ENCODE measurements around the gene ABHD16B. TPM values are rescaled to one million over a fixed set of nuclear protein-coding genes. Genes with fewer than 3 reads are reported as not detected.
A peak's percentile ranks its signal among the peaks of the same experiment; 100 is the strongest.

The ABHD16B gene
- total and polyA plus RNA-seq, 10 of the 15 experiments (the other 5 are each of a cell fraction or from before 2014, with no cell fraction given), result 0.13 TPM; not detected in 9

DNA sequence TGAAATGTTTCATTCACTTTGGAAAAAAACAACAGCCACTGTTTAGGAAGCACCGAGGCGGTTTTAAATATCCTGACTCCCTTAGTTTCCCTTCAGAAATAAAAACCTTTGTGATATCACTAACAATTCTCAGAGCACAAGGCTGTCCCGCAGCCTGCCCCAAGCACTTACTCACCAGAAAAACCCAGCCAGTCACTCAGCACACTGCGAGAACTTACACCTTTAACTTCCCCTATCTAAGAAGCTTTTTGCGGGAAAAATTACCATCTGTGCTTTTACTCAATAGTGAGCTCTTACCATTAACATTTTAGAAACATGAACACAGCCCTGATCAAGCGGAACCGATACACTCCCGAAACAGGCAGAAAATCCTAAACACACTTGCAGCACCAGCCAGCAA lies 39.5 kb upstream of the ABHD16B start:
- intact Hi-C loops (cut with micrococcal nuclease; ENCODE audit: unreplicated experiment), result no loop called here
- no peaks in the 10 kb centered on the region for H3K36me3 ChIP-seq (ENCODE audit: control insufficient read depth in 2 of 2, insufficient read depth in 2 of 2, low read length in 1 of 2)
- in situ Hi-C loops (cut with MboI), result no loop called here
- TF ChIP-seq RAD51 (IDR thresholded peaks at IDR 0.05), result no peak
- TF ChIP-seq BMI1 (IDR thresholded peaks at IDR 0.05; ENCODE audit: borderline replicate concordance), result no peak
- no peak for TF ChIP-seq CHD2 (IDR thresholded peaks at IDR 0.05; ENCODE audit: borderline replicate concordance, low read depth, low read length)
- TF ChIP-seq SMAD5 (IDR thresholded peaks at IDR 0.05; ENCODE audit: low read depth), result no peak
- TF ChIP-seq LARP7 (IDR thresholded peaks at IDR 0.05), result no peak
- ChIA-PET CTCF (interaction anchor here (0.6 kb wide), 1 partner anchor 284 kb away, joined by 3 read pairs; the partner anchor contains the start of gene PTK6), POLR2A (no interaction called here), RAD21 (ENCODE audit: unreplicated experiment) (no interaction called here), SMC1A (ENCODE audit: uncharacterized antibody, unreplicated experiment) (no interaction called here)
- FAIRE-seq (no peak), DNase-seq (ENCODE audit: low read depth, low spot score) (no peak), ATAC-seq (peak; percentile 49)
- 0 out of 2 replicates have a peak, but pooled peaks cover 4% of the 10 kb centered on the region for H3K4me1 ChIP-seq (ENCODE audit: control insufficient read depth, insufficient read depth, low read length)
- H3K79me2 ChIP-seq (ENCODE audit: control insufficient read depth, insufficient read depth, low read length), result no peaks in the 10 kb centered on the region
- no peak overlapping the region for H3K9ac ChIP-seq (ENCODE audit: control insufficient read depth, insufficient read depth, low read length)
- peaks cover 3% of the 10 kb centered on the region; the same call in 1 of the 2 replicates for H4K20me1 ChIP-seq (ENCODE audit: control insufficient read depth, insufficient read depth)
- H3K4me3 ChIP-seq, result no peak overlapping the region
- H3K9me3 ChIP-seq (replicated peaks; ENCODE audit: control insufficient read depth, insufficient read depth, low read length), result no peaks in the 10 kb centered on the region
- H2AFZ ChIP-seq (ENCODE audit: control insufficient read depth, low read depth, low read length), result no peak overlapping the region
- peak overlapping the region; percentile 24; the same call in 1 of the 2 replicates for H3K27ac ChIP-seq (ENCODE audit: control insufficient read depth, insufficient read depth)
- peaks cover 0 to 1% of the 10 kb centered on the region in 2 experiments; a peak in 1 of 4 replicates for H3K27me3 ChIP-seq (replicated peaks in 1 of 2; ENCODE audit: control insufficient read depth in 2 of 2, insufficient read depth in 2 of 2, low read length in 1 of 2)
- no TSS peak for BruUV-seq (replicated peaks)
- H3K4me2 ChIP-seq (ENCODE audit: control insufficient read depth, insufficient read depth), result no peak overlapping the region
- WGBS (ENCODE audit: insufficient coverage, insufficient replicate concordance, low lambda C conversion rate, missing lambda C conversion rate), result 41% methylated on average over 8 of the region's 8 CpGs

DNA sequence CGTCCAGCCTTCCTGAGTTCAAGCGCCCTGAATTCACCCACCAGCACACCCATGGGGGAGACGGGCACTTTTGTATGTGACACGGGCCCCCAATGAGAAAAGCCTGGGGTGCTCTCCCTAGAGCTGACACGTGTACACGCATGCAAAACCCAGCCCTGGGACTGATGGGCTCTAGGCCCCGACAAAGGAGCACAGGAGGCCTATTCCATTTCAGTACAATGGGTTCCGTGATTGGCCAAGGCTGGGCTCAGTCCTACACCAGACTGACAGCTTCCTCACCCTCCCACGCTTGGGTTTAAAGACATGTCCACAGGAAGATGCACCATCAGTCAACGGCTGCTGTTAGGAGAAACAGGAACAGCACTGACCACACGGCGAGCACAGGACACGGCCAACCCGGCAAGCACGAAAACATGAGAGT lies 39.0 kb upstream of the ABHD16B start:
- in situ Hi-C loops (cut with MboI), result no loop called here
- DNase-seq (ENCODE audit: low read depth, low spot score) (no peak), ATAC-seq (peak; percentile 72), FAIRE-seq (no peak)
- RAD21 ChIA-PET (ENCODE audit: unreplicated experiment), result no interaction called here
- Histone ChIP-seq H2AFZ (ENCODE audit: control insufficient read depth, low read depth, low read length) (no peak overlapping the region), H3K79me2 (ENCODE audit: control insufficient read depth, insufficient read depth, low read length) (no peaks in the 10 kb centered on the region), H3K9me3 (replicated peaks; ENCODE audit: control insufficient read depth, insufficient read depth, low read length) (no peaks in the 10 kb centered on the region), H3K9ac (ENCODE audit: control insufficient read depth, insufficient read depth, low read length) (no peak overlapping the region), H3K36me3 (ENCODE audit: control insufficient read depth in 2 of 2, insufficient read depth in 2 of 2, low read length in 1 of 2) (no peaks in the 10 kb centered on the region), H3K4me3 (no peak overlapping the region), H4K20me1 (ENCODE audit: control insufficient read depth, insufficient read depth) (peaks cover 3% of the 10 kb centered on the region; the same call in 1 of the 2 replicates), H3K27me3 (replicated peaks in 1 of 2; ENCODE audit: control insufficient read depth in 2 of 2, insufficient read depth in 2 of 2, low read length in 1 of 2) (peaks cover 0 to 1% of the 10 kb centered on the region in 2 experiments; a peak in 1 of 4 replicates), H3K4me1 (ENCODE audit: control insufficient read depth, insufficient read depth, low read length) (0 out of 2 replicates have a peak, but pooled peaks cover 4% of the 10 kb centered on the region), H3K27ac (ENCODE audit: control insufficient read depth, insufficient read depth) (peak overlapping the region; percentile 24; the same call in 1 of the 2 replicates), H3K4me2 (ENCODE audit: control insufficient read depth, insufficient read depth) (no peak overlapping the region)
- intact Hi-C loops (cut with micrococcal nuclease; ENCODE audit: unreplicated experiment), result no loop called here
- no TSS peak for BruUV-seq (replicated peaks)
- WGBS (ENCODE audit: insufficient coverage, insufficient replicate concordance, low lambda C conversion rate, missing lambda C conversion rate), result 63% methylated on average over 15 of the region's 15 CpGs
- POLR2A ChIA-PET, result no interaction called here
- CTCF ChIA-PET, result no interaction called here
- SMC1A ChIA-PET (ENCODE audit: uncharacterized antibody, unreplicated experiment), result no interaction called here
- no peak for TF ChIP-seq BRCA1 (IDR thresholded peaks at IDR 0.05; ENCODE audit: low read depth, low read length)
- no peak for TF ChIP-seq CHD1 (IDR thresholded peaks at IDR 0.05; ENCODE audit: low read depth, low read length)
- TF ChIP-seq, protein P1, sequence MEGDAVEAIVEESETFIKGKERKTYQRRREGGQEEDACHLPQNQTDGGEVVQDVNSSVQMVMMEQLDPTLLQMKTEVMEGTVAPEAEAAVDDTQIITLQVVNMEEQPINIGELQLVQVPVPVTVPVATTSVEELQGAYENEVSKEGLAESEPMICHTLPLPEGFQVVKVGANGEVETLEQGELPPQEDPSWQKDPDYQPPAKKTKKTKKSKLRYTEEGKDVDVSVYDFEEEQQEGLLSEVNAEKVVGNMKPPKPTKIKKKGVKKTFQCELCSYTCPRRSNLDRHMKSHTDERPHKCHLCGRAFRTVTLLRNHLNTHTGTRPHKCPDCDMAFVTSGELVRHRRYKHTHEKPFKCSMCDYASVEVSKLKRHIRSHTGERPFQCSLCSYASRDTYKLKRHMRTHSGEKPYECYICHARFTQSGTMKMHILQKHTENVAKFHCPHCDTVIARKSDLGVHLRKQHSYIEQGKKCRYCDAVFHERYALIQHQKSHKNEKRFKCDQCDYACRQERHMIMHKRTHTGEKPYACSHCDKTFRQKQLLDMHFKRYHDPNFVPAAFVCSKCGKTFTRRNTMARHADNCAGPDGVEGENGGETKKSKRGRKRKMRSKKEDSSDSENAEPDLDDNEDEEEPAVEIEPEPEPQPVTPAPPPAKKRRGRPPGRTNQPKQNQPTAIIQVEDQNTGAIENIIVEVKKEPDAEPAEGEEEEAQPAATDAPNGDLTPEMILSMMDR (IDR thresholded peaks at IDR 0.05 in 2 of 3, conservative IDR thresholded peaks at IDR 0.05 in 1 of 3; ENCODE audit: control insufficient read depth in 2 of 3, extremely low read depth in 1 of 3, insufficient read depth in 1 of 3, low read depth in 3 of 3, low read length in 3 of 3), result no peak
- 0 out of 2 replicates have a peak, but pooled peaks have one; percentile 22 for TF ChIP-seq IKZF1 (conservative IDR thresholded peaks at IDR 0.05)
- no peak for TF ChIP-seq RUNX3 (IDR thresholded peaks at IDR 0.05; ENCODE audit: low read length)
- TF ChIP-seq NRF1 (conservative IDR thresholded peaks at IDR 0.05; ENCODE audit: low read depth, low read length), result no peak
- TF ChIP-seq POLR2A (IDR thresholded peaks at IDR 0.05; ENCODE audit: low read depth, low read length), result no peak
- TF ChIP-seq SUZ12 (IDR thresholded peaks at IDR 0.05; ENCODE audit: unreplicated experiment), result no peak
- TF ChIP-seq CEBPB (IDR thresholded peaks at IDR 0.05; ENCODE audit: borderline replicate concordance in 1 of 2, low read depth in 2 of 2, low read length in 2 of 2), result no peak
- no peak for TF ChIP-seq TCF7 (IDR thresholded peaks at IDR 0.05; ENCODE audit: borderline replicate concordance)
- no peak for TF ChIP-seq SMARCA5 (IDR thresholded peaks at IDR 0.05)
- TF ChIP-seq, protein P2, sequence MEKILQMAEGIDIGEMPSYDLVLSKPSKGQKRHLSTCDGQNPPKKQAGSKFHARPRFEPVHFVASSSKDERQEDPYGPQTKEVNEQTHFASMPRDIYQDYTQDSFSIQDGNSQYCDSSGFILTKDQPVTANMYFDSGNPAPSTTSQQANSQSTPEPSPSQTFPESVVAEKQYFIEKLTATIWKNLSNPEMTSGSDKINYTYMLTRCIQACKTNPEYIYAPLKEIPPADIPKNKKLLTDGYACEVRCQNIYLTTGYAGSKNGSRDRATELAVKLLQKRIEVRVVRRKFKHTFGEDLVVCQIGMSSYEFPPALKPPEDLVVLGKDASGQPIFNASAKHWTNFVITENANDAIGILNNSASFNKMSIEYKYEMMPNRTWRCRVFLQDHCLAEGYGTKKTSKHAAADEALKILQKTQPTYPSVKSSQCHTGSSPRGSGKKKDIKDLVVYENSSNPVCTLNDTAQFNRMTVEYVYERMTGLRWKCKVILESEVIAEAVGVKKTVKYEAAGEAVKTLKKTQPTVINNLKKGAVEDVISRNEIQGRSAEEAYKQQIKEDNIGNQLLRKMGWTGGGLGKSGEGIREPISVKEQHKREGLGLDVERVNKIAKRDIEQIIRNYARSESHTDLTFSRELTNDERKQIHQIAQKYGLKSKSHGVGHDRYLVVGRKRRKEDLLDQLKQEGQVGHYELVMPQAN (conservative IDR thresholded peaks at IDR 0.05), result no peak
